ENCODE data around the gene SLC6A4. TPM values are rescaled to one million over a fixed set of nuclear protein-coding genes. Genes with fewer than 3 reads are reported as not detected.

The SLC6A4 gene
- total and polyA plus RNA-seq, 2 experiments from 2014 or later: 0.06 to 0.14 TPM

- H3K4me1 Mint-ChIP-seq: peaks cover 13% of the 10 kb centered on the region
- H3K27me3 ChIP-seq (ENCODE audit: insufficient read depth): peaks cover 21% of the 10 kb centered on the region
- no peaks in the 10 kb centered on the region for H3K79me2 ChIP-seq (replicated peaks; ENCODE audit: insufficient read depth)
- no peak overlapping the region for H3K27ac Mint-ChIP-seq
- no peak for ATAC-seq
- peaks cover 9% of the 10 kb centered on the region for H3K9me3 Mint-ChIP-seq
- no peaks in the 10 kb centered on the region for H4K20me1 ChIP-seq (replicated peaks; ENCODE audit: insufficient read depth)
- peaks cover 6% of the 10 kb centered on the region for H3K36me3 Mint-ChIP-seq (ENCODE audit: low read depth)
- no peak overlapping the region for H2AFZ ChIP-seq
- no peak overlapping the region for H3K4me3 ChIP-seq
- peaks cover 17% of the 10 kb centered on the region for H3K27me3 Mint-ChIP-seq (ENCODE audit: insufficient read depth, low read depth, poor library complexity)
- peaks cover 14% of the 10 kb centered on the region for H3K4me1 ChIP-seq (ENCODE audit: insufficient read depth)
- no peak for DNase-seq (ENCODE audit: low spot score)
- H3K4me2 ChIP-seq: no peak overlapping the region
- no peaks in the 10 kb centered on the region for H3F3A ChIP-seq (replicated peaks; ENCODE audit: low read depth)
- H3K27ac ChIP-seq (ENCODE audit: low read depth): no peak overlapping the region
- TF ChIP-seq CREB1 (CRISPR knock-in tag; IDR thresholded peaks at IDR 0.05; ENCODE audit: low read depth) (no peak), ETS1 (IDR thresholded peaks at IDR 0.05) (no peak), ZNF462 (CRISPR knock-in tag; IDR thresholded peaks at IDR 0.05) (no peak), EZH2phosphoT487 (IDR thresholded peaks at IDR 0.05; ENCODE audit: unreplicated experiment) (no peak), ZNF331 (CRISPR knock-in tag; IDR thresholded peaks at IDR 0.05; ENCODE audit: low read depth) (no peak), REST (IDR thresholded peaks at IDR 0.05; ENCODE audit: unreplicated experiment) (no peak), ZNF114 (CRISPR knock-in tag; IDR thresholded peaks at IDR 0.05) (no peak)
- no peaks in the 10 kb centered on the region for H3K9me2 ChIP-seq (ENCODE audit: insufficient read depth)
- no peak overlapping the region for H3K4me3 Mint-ChIP-seq
- peaks cover 2% of the 10 kb centered on the region; the same call in 1 of the 2 replicates for H3K36me3 ChIP-seq (ENCODE audit: insufficient read depth)
Observed at GRCh38 chr17:30243002-30243401, 7.5 kb upstream of the SLC6A4 start.
